H1 (cell line): ENCODE data around the gene DCDC2C. TPM values are rescaled to one million over a fixed set of nuclear protein-coding genes. Genes with fewer than 3 reads are reported as not detected.

Experiments
- CBX8 ChIP-seq: fragments of 300-800, 300-1000 bp; sonication (generic); IDR thresholded peaks from 2 replicates; pipeline ENCODE4 v1.7.1; 2016; ENCODE audit warnings: low read depth, low read length, borderline replicate concordance
- EGR1 ChIP-seq: IDR thresholded peaks from 2 replicates; pipeline ENCODE4 v1.6.1; 2011; ENCODE audit warnings: low read depth, low read length, borderline replicate concordance
- EZH2 ChIP-seq: fragments of 200-600 bp; sonication (generic); IDR thresholded peaks from 2 replicates; pipeline ENCODE4 v1.7.1; 2012; ENCODE audit warnings: low read depth, mild to moderate bottlenecking, moderate library complexity, low read length, inconsistent platforms; ENCODE audit not compliant: severe bottlenecking
- RBBP5 ChIP-seq: IDR thresholded peaks from 2 replicates; pipeline ENCODE4 v1.7.1; 2012; ENCODE audit warnings: low read depth, mild to moderate bottlenecking, inconsistent platforms, low read length, moderate library complexity, borderline replicate concordance
- SP1 ChIP-seq: IDR thresholded peaks from 2 replicates; pipeline ENCODE4 v1.6.1; 2011; ENCODE audit warnings: low read depth, low read length
- polyA plus RNA-seq, 7 experiments: library from polyadenylated mRNA; depleted of rRNA in 3 of 7; stranded (reverse) in 5 of 7; unstranded in 2 of 7; fragments of >200 nt in 5 of 7; fragments of 200-250 nt in 2 of 7; gene quantifications; 1 replicate in 5 of 7; 2 replicates in 1 of 7; 4 replicates in 1 of 7; pipeline versions ENCODE4 v1.2.1 to v1.2.3, GENCODE V29; 2011 to 2013; ENCODE audit warnings: missing spikeins in 2 of 7, mixed read lengths in 2 of 7
- total RNA-seq: library from RNA; stranded (reverse); fragmentation: NEBNext Ultra II Directional; extraction: Animal tissue kit (Norgen Biotek cat#: 25700); gene quantifications from 2 replicates; pipeline ENCODE4 v1.2.1, GENCODE V29; 2021
- TF ChIP-seq, protein P1 (sequence below): fragments of 300-600 bp; sonication (generic); IDR thresholded peaks from 2 replicates; pipeline ENCODE4 v1.7.1; 2012; ENCODE audit warnings: low read length, moderate library complexity, mild to moderate bottlenecking, inconsistent platforms; ENCODE audit not compliant: insufficient replicate concordance

DCDC2C gene
- total and polyA plus RNA-seq, 2 of the 8 experiments (the other 6 are each of a cell fraction or from before 2014, with no cell fraction given), result 0.50 TPM; not detected in 1

GRCh38 chr2:3801506-3801905 lies 98.1 kb downstream of the DCDC2C start (continued):
- TF ChIP-seq, protein P1, sequence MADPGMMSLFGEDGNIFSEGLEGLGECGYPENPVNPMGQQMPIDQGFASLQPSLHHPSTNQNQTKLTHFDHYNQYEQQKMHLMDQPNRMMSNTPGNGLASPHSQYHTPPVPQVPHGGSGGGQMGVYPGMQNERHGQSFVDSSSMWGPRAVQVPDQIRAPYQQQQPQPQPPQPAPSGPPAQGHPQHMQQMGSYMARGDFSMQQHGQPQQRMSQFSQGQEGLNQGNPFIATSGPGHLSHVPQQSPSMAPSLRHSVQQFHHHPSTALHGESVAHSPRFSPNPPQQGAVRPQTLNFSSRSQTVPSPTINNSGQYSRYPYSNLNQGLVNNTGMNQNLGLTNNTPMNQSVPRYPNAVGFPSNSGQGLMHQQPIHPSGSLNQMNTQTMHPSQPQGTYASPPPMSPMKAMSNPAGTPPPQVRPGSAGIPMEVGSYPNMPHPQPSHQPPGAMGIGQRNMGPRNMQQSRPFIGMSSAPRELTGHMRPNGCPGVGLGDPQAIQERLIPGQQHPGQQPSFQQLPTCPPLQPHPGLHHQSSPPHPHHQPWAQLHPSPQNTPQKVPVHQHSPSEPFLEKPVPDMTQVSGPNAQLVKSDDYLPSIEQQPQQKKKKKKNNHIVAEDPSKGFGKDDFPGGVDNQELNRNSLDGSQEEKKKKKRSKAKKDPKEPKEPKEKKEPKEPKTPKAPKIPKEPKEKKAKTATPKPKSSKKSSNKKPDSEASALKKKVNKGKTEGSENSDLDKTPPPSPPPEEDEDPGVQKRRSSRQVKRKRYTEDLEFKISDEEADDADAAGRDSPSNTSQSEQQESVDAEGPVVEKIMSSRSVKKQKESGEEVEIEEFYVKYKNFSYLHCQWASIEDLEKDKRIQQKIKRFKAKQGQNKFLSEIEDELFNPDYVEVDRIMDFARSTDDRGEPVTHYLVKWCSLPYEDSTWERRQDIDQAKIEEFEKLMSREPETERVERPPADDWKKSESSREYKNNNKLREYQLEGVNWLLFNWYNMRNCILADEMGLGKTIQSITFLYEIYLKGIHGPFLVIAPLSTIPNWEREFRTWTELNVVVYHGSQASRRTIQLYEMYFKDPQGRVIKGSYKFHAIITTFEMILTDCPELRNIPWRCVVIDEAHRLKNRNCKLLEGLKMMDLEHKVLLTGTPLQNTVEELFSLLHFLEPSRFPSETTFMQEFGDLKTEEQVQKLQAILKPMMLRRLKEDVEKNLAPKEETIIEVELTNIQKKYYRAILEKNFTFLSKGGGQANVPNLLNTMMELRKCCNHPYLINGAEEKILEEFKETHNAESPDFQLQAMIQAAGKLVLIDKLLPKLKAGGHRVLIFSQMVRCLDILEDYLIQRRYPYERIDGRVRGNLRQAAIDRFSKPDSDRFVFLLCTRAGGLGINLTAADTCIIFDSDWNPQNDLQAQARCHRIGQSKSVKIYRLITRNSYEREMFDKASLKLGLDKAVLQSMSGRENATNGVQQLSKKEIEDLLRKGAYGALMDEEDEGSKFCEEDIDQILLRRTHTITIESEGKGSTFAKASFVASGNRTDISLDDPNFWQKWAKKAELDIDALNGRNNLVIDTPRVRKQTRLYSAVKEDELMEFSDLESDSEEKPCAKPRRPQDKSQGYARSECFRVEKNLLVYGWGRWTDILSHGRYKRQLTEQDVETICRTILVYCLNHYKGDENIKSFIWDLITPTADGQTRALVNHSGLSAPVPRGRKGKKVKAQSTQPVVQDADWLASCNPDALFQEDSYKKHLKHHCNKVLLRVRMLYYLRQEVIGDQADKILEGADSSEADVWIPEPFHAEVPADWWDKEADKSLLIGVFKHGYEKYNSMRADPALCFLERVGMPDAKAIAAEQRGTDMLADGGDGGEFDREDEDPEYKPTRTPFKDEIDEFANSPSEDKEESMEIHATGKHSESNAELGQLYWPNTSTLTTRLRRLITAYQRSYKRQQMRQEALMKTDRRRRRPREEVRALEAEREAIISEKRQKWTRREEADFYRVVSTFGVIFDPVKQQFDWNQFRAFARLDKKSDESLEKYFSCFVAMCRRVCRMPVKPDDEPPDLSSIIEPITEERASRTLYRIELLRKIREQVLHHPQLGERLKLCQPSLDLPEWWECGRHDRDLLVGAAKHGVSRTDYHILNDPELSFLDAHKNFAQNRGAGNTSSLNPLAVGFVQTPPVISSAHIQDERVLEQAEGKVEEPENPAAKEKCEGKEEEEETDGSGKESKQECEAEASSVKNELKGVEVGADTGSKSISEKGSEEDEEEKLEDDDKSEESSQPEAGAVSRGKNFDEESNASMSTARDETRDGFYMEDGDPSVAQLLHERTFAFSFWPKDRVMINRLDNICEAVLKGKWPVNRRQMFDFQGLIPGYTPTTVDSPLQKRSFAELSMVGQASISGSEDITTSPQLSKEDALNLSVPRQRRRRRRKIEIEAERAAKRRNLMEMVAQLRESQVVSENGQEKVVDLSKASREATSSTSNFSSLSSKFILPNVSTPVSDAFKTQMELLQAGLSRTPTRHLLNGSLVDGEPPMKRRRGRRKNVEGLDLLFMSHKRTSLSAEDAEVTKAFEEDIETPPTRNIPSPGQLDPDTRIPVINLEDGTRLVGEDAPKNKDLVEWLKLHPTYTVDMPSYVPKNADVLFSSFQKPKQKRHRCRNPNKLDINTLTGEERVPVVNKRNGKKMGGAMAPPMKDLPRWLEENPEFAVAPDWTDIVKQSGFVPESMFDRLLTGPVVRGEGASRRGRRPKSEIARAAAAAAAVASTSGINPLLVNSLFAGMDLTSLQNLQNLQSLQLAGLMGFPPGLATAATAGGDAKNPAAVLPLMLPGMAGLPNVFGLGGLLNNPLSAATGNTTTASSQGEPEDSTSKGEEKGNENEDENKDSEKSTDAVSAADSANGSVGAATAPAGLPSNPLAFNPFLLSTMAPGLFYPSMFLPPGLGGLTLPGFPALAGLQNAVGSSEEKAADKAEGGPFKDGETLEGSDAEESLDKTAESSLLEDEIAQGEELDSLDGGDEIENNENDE, result no peak
- TF ChIP-seq EZH2 (no peak), EGR1 (no peak), RBBP5 (no peak), CBX8 (no peak), SP1 (no peak)
- TF ChIP-seq, all 59 proteins: peak for 0
